ENCODE results near the gene PTF1A. TPM values are rescaled to one million over a fixed set of nuclear protein-coding genes. Genes with fewer than 3 reads are reported as not detected.

Gene PTF1A
- total RNA-seq, 1 donor from 2014 or later, result not detected

DNA sequence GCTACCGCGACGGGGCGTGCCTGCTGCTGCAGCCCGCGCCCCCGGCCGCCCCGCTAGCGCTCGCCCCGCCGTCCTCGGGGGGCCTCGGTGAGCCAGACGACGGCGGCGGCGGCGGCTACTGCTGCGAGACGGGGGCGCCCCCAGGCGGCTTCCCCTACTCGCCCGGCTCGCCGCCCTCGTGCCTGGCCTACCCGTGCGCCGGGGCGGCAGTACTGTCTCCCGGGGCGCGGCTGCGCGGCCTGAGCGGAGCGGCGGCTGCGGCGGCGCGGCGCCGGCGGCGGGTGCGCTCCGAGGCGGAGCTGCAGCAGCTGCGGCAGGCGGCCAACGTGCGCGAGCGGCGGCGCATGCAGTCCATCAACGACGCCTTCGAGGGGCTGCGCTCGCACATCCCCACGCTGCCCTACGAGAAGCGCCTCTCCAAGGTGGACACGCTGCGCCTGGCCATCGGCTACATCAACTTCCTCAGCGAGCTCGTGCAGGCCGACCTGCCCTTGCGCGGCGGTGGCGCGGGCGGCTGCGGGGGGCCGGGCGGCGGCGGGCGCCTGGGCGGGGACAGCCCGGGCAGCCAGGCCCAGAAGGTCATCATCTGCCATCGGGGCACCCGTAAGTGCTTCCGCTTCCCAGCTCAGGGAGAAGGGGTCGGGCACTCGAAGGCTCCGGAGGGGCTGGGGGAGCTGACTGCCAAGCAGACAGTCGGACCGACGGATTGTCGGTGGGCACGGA, 761 bp downstream of the PTF1A start:
- no peak overlapping the region for H3K27ac Mint-ChIP-seq (ENCODE audit: unreplicated experiment)
- H3K4me1 Mint-ChIP-seq (ENCODE audit: unreplicated experiment), result peaks cover 7% of the 10 kb centered on the region
- H3K9me3 Mint-ChIP-seq (ENCODE audit: unreplicated experiment), result no peaks in the 10 kb centered on the region
- no peaks in the 10 kb centered on the region for H3K36me3 Mint-ChIP-seq (ENCODE audit: unreplicated experiment)
- no peak for DNase-seq (ENCODE audit: extremely low spot score, unreplicated experiment)
- TF ChIP-seq, protein P1, sequence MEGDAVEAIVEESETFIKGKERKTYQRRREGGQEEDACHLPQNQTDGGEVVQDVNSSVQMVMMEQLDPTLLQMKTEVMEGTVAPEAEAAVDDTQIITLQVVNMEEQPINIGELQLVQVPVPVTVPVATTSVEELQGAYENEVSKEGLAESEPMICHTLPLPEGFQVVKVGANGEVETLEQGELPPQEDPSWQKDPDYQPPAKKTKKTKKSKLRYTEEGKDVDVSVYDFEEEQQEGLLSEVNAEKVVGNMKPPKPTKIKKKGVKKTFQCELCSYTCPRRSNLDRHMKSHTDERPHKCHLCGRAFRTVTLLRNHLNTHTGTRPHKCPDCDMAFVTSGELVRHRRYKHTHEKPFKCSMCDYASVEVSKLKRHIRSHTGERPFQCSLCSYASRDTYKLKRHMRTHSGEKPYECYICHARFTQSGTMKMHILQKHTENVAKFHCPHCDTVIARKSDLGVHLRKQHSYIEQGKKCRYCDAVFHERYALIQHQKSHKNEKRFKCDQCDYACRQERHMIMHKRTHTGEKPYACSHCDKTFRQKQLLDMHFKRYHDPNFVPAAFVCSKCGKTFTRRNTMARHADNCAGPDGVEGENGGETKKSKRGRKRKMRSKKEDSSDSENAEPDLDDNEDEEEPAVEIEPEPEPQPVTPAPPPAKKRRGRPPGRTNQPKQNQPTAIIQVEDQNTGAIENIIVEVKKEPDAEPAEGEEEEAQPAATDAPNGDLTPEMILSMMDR (IDR thresholded peaks at IDR 0.05), result no peak
- peaks cover 70% of the 10 kb centered on the region for H3K27me3 Mint-ChIP-seq (ENCODE audit: unreplicated experiment)
- H3K4me3 Mint-ChIP-seq (ENCODE audit: unreplicated experiment), result peak overlapping the region; percentile 54

DNA sequence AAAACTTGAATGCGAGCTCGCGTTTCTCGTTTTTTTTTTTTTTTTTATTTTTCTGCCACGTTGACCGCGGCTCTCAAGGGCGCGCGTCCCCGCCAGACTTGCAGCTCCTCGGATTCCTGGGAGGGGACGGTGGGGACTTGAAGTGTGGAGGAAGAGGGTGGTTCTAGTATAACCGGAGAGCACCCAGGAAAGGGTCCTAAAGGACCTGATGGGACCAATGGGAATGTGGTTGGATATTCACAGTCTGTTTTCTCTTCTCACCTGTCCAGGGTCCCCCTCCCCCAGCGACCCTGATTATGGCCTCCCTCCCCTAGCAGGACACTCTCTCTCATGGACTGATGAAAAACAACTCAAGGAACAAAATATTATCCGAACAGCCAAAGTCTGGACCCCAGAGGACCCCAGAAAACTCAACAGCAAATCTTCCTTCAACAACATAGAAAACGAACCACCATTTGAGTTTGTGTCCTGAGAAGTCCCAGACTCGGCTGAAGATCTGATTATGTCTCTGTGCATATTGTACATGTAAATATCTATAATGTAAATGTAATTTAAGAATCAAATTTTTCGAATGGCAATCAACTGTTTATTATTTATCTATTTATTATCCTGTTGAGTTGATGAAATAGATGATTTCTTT, 1.4 kb downstream of the PTF1A start:
- Mint-ChIP-seq H3K27me3 (ENCODE audit: unreplicated experiment) (peaks cover 71% of the 10 kb centered on the region), H3K4me3 (ENCODE audit: unreplicated experiment) (no peak overlapping the region), H3K4me1 (ENCODE audit: unreplicated experiment) (peaks cover 7% of the 10 kb centered on the region), H3K27ac (ENCODE audit: unreplicated experiment) (no peak overlapping the region), H3K36me3 (ENCODE audit: unreplicated experiment) (no peaks in the 10 kb centered on the region), H3K9me3 (ENCODE audit: unreplicated experiment) (no peaks in the 10 kb centered on the region)
- DNase-seq (ENCODE audit: extremely low spot score, unreplicated experiment), result no peak
- TF ChIP-seq, protein P1 (IDR thresholded peaks at IDR 0.05), result no peak

DNA sequence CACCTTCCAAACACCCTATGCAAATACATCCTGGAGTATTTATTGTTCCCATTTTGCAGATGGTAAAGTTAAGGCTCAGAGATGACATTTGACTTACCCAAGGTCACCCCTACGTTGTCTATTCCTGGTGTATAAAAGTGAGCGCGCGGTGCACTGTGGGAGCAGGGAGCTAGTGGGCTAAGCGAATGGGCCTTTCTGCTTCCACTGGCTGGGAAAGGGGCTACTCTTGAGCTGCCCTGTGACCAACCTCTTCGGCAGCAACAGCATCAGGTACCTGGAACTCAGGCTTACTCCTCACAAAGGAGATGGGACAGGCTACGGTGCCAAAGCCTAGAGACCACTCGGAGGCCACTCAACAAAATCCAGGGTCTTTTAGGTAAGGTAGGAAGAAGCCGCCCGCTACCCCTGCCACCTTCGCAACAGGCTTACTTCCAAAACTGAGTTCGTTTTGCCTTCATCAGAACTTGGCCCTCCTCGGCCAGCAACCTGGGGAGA, 2.4 kb downstream of the PTF1A start:
- no peaks in the 10 kb centered on the region for H3K36me3 Mint-ChIP-seq (ENCODE audit: unreplicated experiment)
- TF ChIP-seq, protein P1 (IDR thresholded peaks at IDR 0.05), result no peak
- H3K4me1 Mint-ChIP-seq (ENCODE audit: unreplicated experiment), result peaks cover 7% of the 10 kb centered on the region
- no peak for DNase-seq (ENCODE audit: extremely low spot score, unreplicated experiment)
- H3K9me3 Mint-ChIP-seq (ENCODE audit: unreplicated experiment), result no peaks in the 10 kb centered on the region
- H3K4me3 Mint-ChIP-seq (ENCODE audit: unreplicated experiment), result no peak overlapping the region
- H3K27me3 Mint-ChIP-seq (ENCODE audit: unreplicated experiment), result peaks cover 63% of the 10 kb centered on the region
- H3K27ac Mint-ChIP-seq (ENCODE audit: unreplicated experiment), result no peak overlapping the region

DNA sequence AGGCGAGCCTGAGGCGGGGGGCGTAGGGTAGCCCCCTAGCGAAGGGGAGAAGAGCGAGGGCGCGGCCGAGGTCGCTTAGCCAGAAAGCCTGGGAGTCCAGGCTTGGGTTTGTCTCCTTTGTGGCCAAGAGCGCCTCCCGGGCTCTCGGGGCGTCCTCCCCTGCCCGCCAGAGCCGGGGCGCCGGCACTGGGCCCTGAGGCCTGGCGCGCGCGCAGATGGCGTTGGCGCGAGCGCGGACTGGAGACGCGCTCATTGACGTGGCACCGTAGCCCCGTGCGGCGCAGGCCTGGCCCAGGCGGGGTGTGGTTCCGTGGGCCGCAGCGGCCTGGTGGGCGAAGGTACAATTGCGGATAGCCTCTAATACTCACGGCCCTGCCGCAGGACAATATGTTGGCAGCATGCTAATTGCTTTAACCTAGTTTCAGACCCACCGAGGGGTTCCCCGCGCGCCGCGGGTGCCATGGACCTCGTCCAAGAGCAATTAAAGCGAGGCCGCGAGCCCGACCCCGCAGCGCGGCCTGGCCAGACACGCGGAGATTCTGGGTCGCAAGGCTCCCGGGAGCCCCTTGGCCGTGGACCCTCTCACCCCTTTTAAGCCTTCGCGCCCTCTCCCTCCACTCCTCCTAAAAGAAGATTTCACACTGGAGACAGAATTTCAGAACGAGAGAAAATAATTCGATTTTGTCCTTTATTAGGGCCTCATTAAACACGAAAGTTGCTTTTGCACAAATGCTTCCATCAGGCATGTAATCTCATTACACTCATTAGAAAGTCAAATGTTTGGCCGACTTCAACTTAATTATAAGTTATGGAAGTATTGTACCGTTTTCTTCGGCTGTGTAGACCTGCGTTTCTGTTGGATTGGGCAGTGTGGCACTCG, 3.1 kb downstream of the PTF1A start:
- Mint-ChIP-seq H3K36me3 (ENCODE audit: unreplicated experiment) (no peaks in the 10 kb centered on the region), H3K27me3 (ENCODE audit: unreplicated experiment) (peaks cover 67% of the 10 kb centered on the region)

More for the DNA sequence above, 3.1 kb downstream of the PTF1A start:
- no peak for DNase-seq (ENCODE audit: extremely low spot score, unreplicated experiment)
- TF ChIP-seq, protein P1 (IDR thresholded peaks at IDR 0.05), result no peak
- no peak overlapping the region for H3K4me3 Mint-ChIP-seq (ENCODE audit: unreplicated experiment)
- peaks cover 7% of the 10 kb centered on the region for H3K4me1 Mint-ChIP-seq (ENCODE audit: unreplicated experiment)
- no peaks in the 10 kb centered on the region for H3K9me3 Mint-ChIP-seq (ENCODE audit: unreplicated experiment)
- no peak overlapping the region for H3K27ac Mint-ChIP-seq (ENCODE audit: unreplicated experiment)

Measured in osteocyte (in vitro differentiated cells).